Astrocyte of the cerebellum (primary cell): Measurements from ENCODE around the gene EPC2.

Experiments
- DNase-seq: peaks from one replicate; pipeline ENCODE4 v3.0.0-alpha.2; 2011; ENCODE audit warnings: low read depth
- H3K4me3 ChIP-seq: 2 replicates; pipeline ENCODE4 v1.5.1; 2011; ENCODE audit warnings: mild to moderate bottlenecking, low read depth, low read length, moderate library complexity
- in situ Hi-C: cut with HindIII; loops from 2 replicates; pipeline ENCODE4 v1.10.0; 2017; ENCODE audit warnings: low sequenced_read_pairs
- TF ChIP-seq, protein P1 (sequence below): IDR thresholded peaks from 2 replicates; pipeline ENCODE4 v1.5.1; 2012; ENCODE audit warnings: low read length, low read depth, moderate library complexity, mild to moderate bottlenecking; ENCODE audit errors: missing control alignments

EPC2 gene

DNA sequence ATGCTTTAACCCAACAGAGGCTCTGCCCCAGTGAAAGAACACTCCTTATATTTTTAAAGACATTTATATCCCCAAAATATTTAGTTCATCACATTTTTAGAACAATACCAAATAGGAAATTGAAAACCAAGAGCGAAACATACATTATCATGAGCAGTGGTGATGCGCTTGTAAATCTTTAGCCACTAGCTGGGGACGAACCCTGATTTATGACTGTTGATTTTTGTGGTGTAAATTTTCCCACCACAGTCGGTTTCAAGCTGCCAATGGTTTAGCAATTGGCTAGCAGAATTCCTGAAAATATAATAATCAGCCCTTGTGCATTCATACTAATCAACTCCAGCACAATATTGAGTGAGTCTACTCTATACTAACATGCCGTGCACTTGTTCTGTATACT is 27.3 kb upstream of the EPC2 start:
- TF ChIP-seq, protein P1, sequence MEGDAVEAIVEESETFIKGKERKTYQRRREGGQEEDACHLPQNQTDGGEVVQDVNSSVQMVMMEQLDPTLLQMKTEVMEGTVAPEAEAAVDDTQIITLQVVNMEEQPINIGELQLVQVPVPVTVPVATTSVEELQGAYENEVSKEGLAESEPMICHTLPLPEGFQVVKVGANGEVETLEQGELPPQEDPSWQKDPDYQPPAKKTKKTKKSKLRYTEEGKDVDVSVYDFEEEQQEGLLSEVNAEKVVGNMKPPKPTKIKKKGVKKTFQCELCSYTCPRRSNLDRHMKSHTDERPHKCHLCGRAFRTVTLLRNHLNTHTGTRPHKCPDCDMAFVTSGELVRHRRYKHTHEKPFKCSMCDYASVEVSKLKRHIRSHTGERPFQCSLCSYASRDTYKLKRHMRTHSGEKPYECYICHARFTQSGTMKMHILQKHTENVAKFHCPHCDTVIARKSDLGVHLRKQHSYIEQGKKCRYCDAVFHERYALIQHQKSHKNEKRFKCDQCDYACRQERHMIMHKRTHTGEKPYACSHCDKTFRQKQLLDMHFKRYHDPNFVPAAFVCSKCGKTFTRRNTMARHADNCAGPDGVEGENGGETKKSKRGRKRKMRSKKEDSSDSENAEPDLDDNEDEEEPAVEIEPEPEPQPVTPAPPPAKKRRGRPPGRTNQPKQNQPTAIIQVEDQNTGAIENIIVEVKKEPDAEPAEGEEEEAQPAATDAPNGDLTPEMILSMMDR = no peak
- no peak for DNase-seq
- in situ Hi-C loops = no loop called here
- no peak overlapping the region for H3K4me3 ChIP-seq

DNA sequence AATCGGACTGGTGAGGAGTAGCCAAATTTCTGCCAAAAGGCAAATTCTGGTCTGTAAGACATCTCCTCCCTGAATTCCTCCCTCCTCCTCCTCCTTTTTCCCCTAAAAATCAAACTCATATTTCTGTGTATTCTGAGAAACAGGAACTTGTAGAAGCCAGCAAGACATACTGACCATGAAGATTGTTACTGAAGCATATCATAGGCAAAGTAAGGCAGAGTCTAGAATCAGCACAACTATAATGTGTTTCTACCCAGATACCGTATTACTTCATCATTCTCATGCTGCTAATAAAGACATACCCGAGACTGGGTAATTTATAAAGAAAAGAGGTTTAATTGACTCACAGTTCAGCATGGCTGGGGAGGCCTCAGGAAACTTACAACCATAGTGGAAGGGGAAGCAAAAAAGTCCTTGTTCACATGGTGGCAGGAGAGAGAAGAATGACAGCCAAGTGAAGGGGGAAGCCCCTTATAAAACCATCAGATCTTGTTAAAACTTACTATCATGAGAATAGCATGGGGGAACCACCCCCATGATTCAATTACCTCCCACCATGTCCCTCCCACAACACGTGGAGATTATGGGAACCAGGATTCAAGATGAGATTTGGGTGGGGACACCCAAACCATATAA is 24.9 kb upstream of the EPC2 start:
- in situ Hi-C loops = no loop called here
- H3K4me3 ChIP-seq = no peak overlapping the region
- no peak for DNase-seq
- TF ChIP-seq, protein P1 = no peak

DNA sequence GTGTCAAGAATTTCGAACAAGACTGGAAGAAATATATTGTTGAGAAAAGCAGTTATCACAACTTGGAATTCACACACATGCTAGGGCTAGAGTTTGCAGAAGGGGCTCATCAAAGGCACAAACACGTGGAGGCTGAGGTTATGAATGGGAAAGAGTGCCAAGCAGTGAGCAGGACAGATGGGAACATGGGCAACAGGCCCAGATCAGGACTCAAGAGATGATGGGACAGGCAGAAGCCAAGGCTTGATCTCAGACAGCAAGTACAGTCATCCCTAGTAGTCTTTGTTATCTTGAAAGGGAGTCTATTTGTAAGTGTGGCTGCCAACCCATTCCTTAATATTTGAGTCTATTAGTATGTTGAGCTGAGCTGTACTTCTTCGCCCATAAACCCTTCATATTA is 22.2 kb upstream of the EPC2 start:
- in situ Hi-C loops = no loop called here
- TF ChIP-seq, protein P1 = no peak
- no peak for DNase-seq
- no peak overlapping the region for H3K4me3 ChIP-seq

DNA sequence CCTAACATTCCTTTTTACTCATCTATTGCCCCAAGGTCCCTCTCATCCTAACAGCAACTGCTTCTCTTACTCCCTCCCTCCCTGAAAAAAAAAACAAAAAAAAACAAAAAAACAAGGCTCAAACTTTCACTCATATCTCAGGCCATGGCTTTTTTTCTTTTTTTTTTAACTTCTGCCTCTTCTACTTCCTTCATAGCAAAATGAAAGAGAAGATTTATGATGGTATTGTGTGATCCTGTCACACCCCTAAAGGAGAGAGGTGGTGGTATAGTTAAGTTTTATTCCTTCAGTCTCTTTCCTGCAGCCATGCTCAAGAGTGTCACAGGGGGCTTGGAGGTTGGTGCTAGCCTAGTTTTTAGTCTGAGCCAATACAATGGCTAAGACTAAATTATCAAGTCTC is 21.5 kb upstream of the EPC2 start:
- in situ Hi-C loops = no loop called here
- no peak overlapping the region for H3K4me3 ChIP-seq
- TF ChIP-seq, protein P1 = no peak
- no peak for DNase-seq

DNA sequence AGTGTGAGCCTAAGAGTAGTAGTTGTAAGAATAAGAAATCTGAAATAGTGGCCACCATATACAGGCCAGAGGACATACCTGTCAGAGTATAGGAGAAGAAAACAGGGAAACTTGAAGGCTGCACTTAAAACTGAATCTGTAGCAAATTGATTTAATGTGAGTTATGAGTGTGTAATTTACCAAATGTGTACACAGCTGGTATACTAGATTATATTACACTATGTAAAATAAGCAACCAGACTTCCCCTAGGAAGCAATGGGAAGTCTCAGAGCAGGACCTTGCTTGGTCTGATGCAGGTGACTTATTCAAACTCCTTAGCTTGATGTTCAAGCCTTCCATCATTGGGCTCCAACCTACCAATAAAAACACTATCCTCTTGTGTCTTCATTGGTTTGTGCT is 17.3 kb upstream of the EPC2 start:
- no peak for DNase-seq
- in situ Hi-C loops = no loop called here

DNA sequence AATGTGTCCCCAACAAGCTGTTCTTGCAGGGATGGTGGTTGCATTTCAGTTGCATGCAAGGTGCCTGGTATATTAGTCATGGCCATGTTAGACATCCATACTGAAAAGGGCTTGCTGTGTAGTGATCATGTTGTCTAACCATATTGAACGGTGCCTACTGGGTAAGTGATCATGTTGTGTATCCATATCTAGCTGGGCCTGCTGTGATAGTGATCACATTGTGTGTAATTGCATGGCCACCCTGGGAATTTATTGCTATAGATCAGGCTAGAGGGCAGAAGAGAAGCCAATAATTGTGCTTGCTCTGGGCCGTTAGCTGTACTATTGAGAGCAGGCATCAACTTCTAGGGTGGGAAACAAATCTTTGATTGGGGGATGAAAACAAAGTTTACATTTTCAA is 9.8 kb upstream of the EPC2 start:
- DNase-seq = no peak
- in situ Hi-C loops = loop anchor here (5.0 kb wide), 1 partner anchor 47 kb away; no protein-coding TSS in a partner anchor
- TF ChIP-seq, protein P1 = no peak
- H3K4me3 ChIP-seq = no peak overlapping the region

More for the DNA sequence above, 17.3 kb upstream of the EPC2 start:
- H3K4me3 ChIP-seq = no peak overlapping the region
- TF ChIP-seq, protein P1 = no peak
